Smooth muscle cell (in vitro differentiated cells): Measurements from ENCODE around the gene CBL. TPM values are rescaled to one million over a fixed set of nuclear protein-coding genes. Genes with fewer than 3 reads are reported as not detected.

Experiments
- DNase-seq: peaks from one replicate; lab custom pipeline; 2025; ENCODE audit not compliant: unreplicated experiment; lab: John Stamatoyannopoulos, UW
- H2AFZ ChIP-seq: fragments of 200-600 bp; sonication (generic); 2 replicates; pipeline ENCODE4 v1.6.0; 2016; ENCODE audit warnings: antibody characterized with exemption, low read depth, mild to moderate bottlenecking
- H3F3A ChIP-seq: fragments of 200-600 bp; sonication (generic); 2 replicates; pipeline ENCODE4 v1.6.0; 2017; ENCODE audit warnings: antibody characterized with exemption, low read depth
- H3K27ac ChIP-seq: fragments of 200-600 bp; sonication (generic); 2 replicates; pipeline ENCODE4 v1.5.1; 2016; ENCODE audit warnings: low read depth, mild to moderate bottlenecking
- H3K27me3 ChIP-seq: fragments of 200-600 bp; sonication (generic); 2 replicates; pipeline ENCODE4 v1.6.1; 2016; ENCODE audit warnings: low read depth, mild to moderate bottlenecking
- H3K36me3 ChIP-seq: fragments of 200-600 bp; sonication (generic); 2 replicates; pipeline ENCODE4 v1.5.1; 2016; ENCODE audit warnings: low read depth
- H3K4me1 ChIP-seq: fragments of 200-600 bp; sonication (generic); 2 replicates; pipeline ENCODE4 v1.5.1; 2016; ENCODE audit warnings: low read depth
- H3K4me2 ChIP-seq: fragments of 200-600 bp; sonication (generic); 2 replicates; pipeline ENCODE4 v1.6.0; 2016; ENCODE audit warnings: mild to moderate bottlenecking
- H3K4me3 ChIP-seq: fragments of 200-600 bp; sonication (generic); 2 replicates; pipeline ENCODE4 v1.5.1; 2016; ENCODE audit warnings: mild to moderate bottlenecking
- H3K79me2 ChIP-seq: fragments of 200-600 bp; sonication (generic); 2 replicates; pipeline ENCODE4 v1.6.0; 2016; ENCODE audit warnings: low read depth, mild to moderate bottlenecking
- H3K9ac ChIP-seq: fragments of 200-600 bp; sonication (generic); 2 replicates; pipeline ENCODE4 v1.6.0; 2016; ENCODE audit warnings: low read depth
- H3K9me3 ChIP-seq: fragments of 200-600 bp; sonication (generic); replicated peaks from 2 replicates; pipeline ENCODE4 v1.5.1; 2016; ENCODE audit warnings: low read depth
- H4K20me1 ChIP-seq: fragments of 200-600 bp; sonication (generic); 2 replicates; pipeline ENCODE4 v1.6.0; 2016; ENCODE audit warnings: low read depth
- CTCF ChIP-seq: fragments of 200-600 bp; sonication (generic); IDR thresholded peaks from 2 replicates; pipeline ENCODE4 v1.5.1; 2017; ENCODE audit warnings: borderline replicate concordance, mild to moderate bottlenecking, antibody characterized with exemption; ENCODE audit not compliant: insufficient read depth, poor library complexity, severe bottlenecking
- WGBS: methylation state at CpG from one replicate; pipeline ENCODE4 v1.1.7; 2016; ENCODE audit warnings: low lambda C conversion rate; 5-methylcytosine and 5-hydroxymethylcytosine counted together
- polyA plus RNA-seq: library from polyadenylated mRNA; unstranded; fragments of >200 nt; fragmentation: Nextera tagmentation; extraction: Ambion mirVana; gene quantifications from 2 replicates; pipeline ENCODE4 v1.2.1, GENCODE V29; 2016
- total RNA-seq: library from RNA; depleted of rRNA; stranded (reverse); fragments of >200 nt; gene quantifications from 2 replicates; pipeline ENCODE4 v1.2.3, GENCODE V29; 2014

Gene CBL
- total and polyA plus RNA-seq, 2 experiments from 2014 or later, result 5.0 to 18.9 TPM

DNA sequence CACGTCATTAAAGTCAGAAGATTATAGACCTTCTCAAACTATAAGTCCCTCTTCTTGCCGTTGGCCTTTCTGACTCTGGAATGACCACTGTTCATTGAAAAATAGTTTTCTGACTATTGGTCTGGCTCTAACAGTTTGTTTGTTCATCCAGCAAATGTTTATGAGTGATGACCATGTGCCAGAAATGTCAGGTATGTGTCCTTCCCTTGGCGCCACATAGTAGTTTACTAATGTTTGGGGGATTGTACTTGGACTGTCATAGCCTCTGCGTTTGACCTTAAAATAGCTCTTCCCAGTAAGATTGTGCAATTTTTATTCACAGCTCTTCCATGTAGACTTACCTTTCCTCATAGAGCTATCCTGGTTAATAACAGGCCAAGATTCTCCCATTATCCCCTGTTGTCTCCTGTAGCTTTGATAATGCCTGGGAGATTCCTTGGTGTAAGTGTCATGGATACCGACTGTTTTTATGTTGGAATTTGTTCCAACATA, 97.1 kb downstream of the CBL start:
- WGBS, result 94% methylated on average over 5 of the region's 5 CpGs
- Histone ChIP-seq H3K27me3 (no peaks in the 10 kb centered on the region), H3K4me2 (no peak overlapping the region), H2AFZ (no peak overlapping the region), H3K9ac (no peak overlapping the region), H4K20me1 (no peaks in the 10 kb centered on the region), H3K27ac (no peak overlapping the region), H3K4me3 (no peak overlapping the region), H3K79me2 (no peaks in the 10 kb centered on the region), H3F3A (no peaks in the 10 kb centered on the region), H3K9me3 (no peaks in the 10 kb centered on the region), H3K36me3 (peaks cover 8% of the 10 kb centered on the region), H3K4me1 (peaks cover 14% of the 10 kb centered on the region)
- DNase-seq, result no peak
- no peak for TF ChIP-seq CTCF

DNA sequence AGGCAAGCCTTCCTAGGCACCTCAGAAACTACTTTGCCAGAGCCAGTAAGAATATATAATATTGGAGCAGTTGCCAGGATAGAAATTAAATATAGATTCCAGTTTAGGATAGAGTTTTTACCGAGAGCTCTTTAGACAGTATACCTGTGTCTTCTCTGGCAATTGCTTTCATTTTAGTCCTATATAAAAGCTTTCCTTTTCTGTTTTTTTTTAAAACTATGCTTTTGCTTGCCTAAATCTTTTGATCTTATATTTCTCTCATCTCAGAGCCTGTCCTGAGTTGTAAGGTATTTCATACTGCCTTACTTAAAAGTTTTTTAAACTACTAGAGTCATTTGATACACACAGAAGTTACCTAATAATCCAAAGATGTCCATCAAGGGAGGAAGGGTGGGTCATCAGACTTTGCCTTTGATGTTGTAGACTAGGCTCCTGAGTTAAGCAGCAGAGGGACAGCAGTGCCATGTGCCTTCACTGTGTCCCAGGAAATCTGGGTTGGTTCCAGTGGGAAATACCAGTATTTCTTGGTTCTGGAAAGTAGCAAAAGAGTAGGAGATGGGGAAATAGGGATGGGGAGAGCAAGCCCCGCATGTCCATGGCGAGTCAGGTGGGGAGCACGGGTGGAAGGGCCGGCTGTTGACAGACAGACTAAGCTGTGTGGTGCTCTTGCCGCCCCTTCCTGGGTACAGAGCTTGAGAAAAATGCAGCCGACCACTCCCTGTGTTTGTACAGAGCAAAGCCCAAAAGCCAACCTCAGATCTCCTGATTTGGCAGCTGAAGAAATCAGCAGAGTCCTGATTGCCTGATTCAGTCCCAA, 99.6 kb downstream of the CBL start:
- no peak overlapping the region for H3K27ac ChIP-seq
- no peak overlapping the region for H3K9ac ChIP-seq
- H3K4me2 ChIP-seq, result no peak overlapping the region
- H4K20me1 ChIP-seq, result no peaks in the 10 kb centered on the region
- H3K36me3 ChIP-seq, result no peaks in the 10 kb centered on the region
- DNase-seq, result no peak
- no peak overlapping the region for H3K4me3 ChIP-seq
- TF ChIP-seq CTCF, result no peak
- WGBS, result 96% methylated on average over 7 of the region's 7 CpGs
- H3K79me2 ChIP-seq, result no peaks in the 10 kb centered on the region
- no peak overlapping the region for H2AFZ ChIP-seq
- no peaks in the 10 kb centered on the region for H3K27me3 ChIP-seq
- H3F3A ChIP-seq, result no peaks in the 10 kb centered on the region
- H3K9me3 ChIP-seq, result no peaks in the 10 kb centered on the region
- H3K4me1 ChIP-seq, result peaks cover 14% of the 10 kb centered on the region

GRCh38 chr11:119306373-119306890, 100.3 kb downstream of the CBL start:
- Histone ChIP-seq H3K9me3 (no peaks in the 10 kb centered on the region), H3K4me2 (no peak overlapping the region), H3K36me3 (no peaks in the 10 kb centered on the region), H3K9ac (no peak overlapping the region), H3F3A (no peaks in the 10 kb centered on the region), H3K27ac (peak overlapping the region; percentile 9), H3K27me3 (no peaks in the 10 kb centered on the region), H2AFZ (no peak overlapping the region), H4K20me1 (no peaks in the 10 kb centered on the region), H3K4me1 (peaks cover 14% of the 10 kb centered on the region), H3K4me3 (no peak overlapping the region), H3K79me2 (no peaks in the 10 kb centered on the region)
- TF ChIP-seq CTCF, result no peak
- DNase-seq, result no peak
- 82% methylated on average over 5 of the region's 5 CpGs for WGBS
